ENCODE data around the gene ZNF862. TPM values are rescaled to one million over a fixed set of nuclear protein-coding genes. Genes with fewer than 3 reads are reported as not detected.

Gene ZNF862
- total RNA-seq, 1 experiment from 2014 or later = 1.9 TPM

DNA sequence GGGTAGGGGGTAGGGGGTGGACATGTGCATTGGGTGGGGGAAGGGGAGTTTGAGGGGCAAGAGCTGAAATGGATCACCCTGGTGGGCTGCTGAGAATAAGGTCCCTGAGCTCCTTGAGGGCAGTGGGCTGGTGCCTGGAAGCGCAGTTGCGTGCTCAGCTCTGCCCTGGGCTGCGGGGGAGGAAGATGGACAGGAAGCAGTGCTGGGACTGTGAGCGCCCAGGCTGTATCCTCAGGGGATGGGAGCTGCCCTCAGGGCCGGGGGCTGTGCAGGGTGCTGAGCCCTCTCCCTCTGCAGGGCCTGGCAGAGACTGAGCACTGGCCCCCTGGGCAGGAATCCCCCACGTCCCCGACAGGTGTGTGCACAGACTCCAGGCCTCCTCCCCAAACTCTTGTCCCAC, 40.4 kb upstream of the ZNF862 start:
- H3K4me1 ChIP-seq (ENCODE audit: insufficient read depth, low read length) = no peaks in the 10 kb centered on the region
- no peaks in the 10 kb centered on the region for H3K79me1 ChIP-seq (ENCODE audit: insufficient read depth, low read depth, low read length, poor library complexity, severe bottlenecking)
- no peak overlapping the region for H3K18ac ChIP-seq (ENCODE audit: insufficient read length, low read depth, low read length)
- no peak overlapping the region for H2BK12ac ChIP-seq (ENCODE audit: insufficient read length, low read depth, low read length)
- H3K4me3 Mint-ChIP-seq = no peak overlapping the region
- no peaks in the 10 kb centered on the region for H3K79me2 ChIP-seq (ENCODE audit: insufficient read depth, low read length)
- no peak overlapping the region for H2AFZ ChIP-seq (ENCODE audit: low read length)
- no peaks in the 10 kb centered on the region for H3K9me3 ChIP-seq (ENCODE audit: control insufficient read depth, low read depth, low read length)
- H2AK5ac ChIP-seq (ENCODE audit: insufficient read length, low read length) = no peak overlapping the region
- no peak overlapping the region for H4K91ac ChIP-seq (ENCODE audit: insufficient read length, low read depth, low read length)
- H3K27ac ChIP-seq (ENCODE audit: insufficient read length, low read depth, low read length) = no peak overlapping the region
- no peak overlapping the region for H2BK20ac ChIP-seq (ENCODE audit: low read depth, low read length, poor library complexity, severe bottlenecking)
- no peak overlapping the region for H2BK5ac ChIP-seq (ENCODE audit: insufficient read length, low read length)
- peaks cover 0 to 13% of the 10 kb centered on the region in 2 experiments for H3K4me1 Mint-ChIP-seq
- no peaks in the 10 kb centered on the region for H3K23me2 ChIP-seq (ENCODE audit: insufficient read length, low read depth, low read length, poor library complexity, severe bottlenecking)
- DNase-seq = no peak
- WGBS (ENCODE audit: extremely low coverage, insufficient read length, low lambda C conversion rate) = no CpG with 5 or more reads among the region's 7 CpGs
- H3K9ac ChIP-seq (ENCODE audit: extremely low read depth, insufficient read length, low read length) = no peak overlapping the region
- no peak overlapping the region for H3K27ac Mint-ChIP-seq
- H2BK120ac ChIP-seq (ENCODE audit: low read depth, low read length, poor library complexity, severe bottlenecking) = no peak overlapping the region
- no peak overlapping the region for H2BK15ac ChIP-seq (ENCODE audit: low read depth, low read length)
- no peak overlapping the region for H4K8ac ChIP-seq (replicated peaks; ENCODE audit: insufficient read length, low read depth, low read length)
- no peak overlapping the region for H3K56ac ChIP-seq (ENCODE audit: insufficient read length, low read depth, low read length)
- no peaks in the 10 kb centered on the region for H3K9me3 Mint-ChIP-seq
- H4K20me1 ChIP-seq (ENCODE audit: control insufficient read depth, insufficient read depth, insufficient read length) = no peaks in the 10 kb centered on the region
- no peak for TF ChIP-seq CTCF (conservative IDR thresholded peaks at IDR 0.05)
- no peak overlapping the region for H3K14ac ChIP-seq (ENCODE audit: insufficient read depth, low read length)
- no peak overlapping the region for H3K23ac ChIP-seq (ENCODE audit: insufficient read length, low read depth, low read length)
- no peaks in the 10 kb centered on the region for H3K36me3 Mint-ChIP-seq (ENCODE audit: insufficient read depth in 1 of 3, low read depth in 3 of 3)
- H3K4me2 ChIP-seq (ENCODE audit: insufficient read depth, insufficient read length, low read length) = no peak overlapping the region
- H3K27me3 ChIP-seq (ENCODE audit: insufficient read depth, low read length) = no peaks in the 10 kb centered on the region
- H4K5ac ChIP-seq (ENCODE audit: insufficient read length, low read depth, low read length) = no peak overlapping the region
- H3K4ac ChIP-seq (ENCODE audit: low read depth, low read length) = no peak overlapping the region
- H3K27me3 Mint-ChIP-seq (ENCODE audit: low read depth) = peaks cover 22% of the 10 kb centered on the region
- H3T11ph ChIP-seq (ENCODE audit: low read length) = no peak overlapping the region

Measured in H9 (cell line).